Lower leg skin (tissue), 3 donors: ENCODE measurements around the gene CCDC82.

Experiments used
- CTCF ChIP-seq, 3 donors: fragments of 450-650 bp; IDR thresholded peaks; one replicate each; pipeline ENCODE4 v1.5.1; 2016; ENCODE audit warnings: antibody characterized with exemption in 3 of 3, mild to moderate bottlenecking in 3 of 3, moderate library complexity in 2 of 3
- POLR2A ChIP-seq, 2 donors: fragments of 450-650 bp; IDR thresholded peaks; one replicate each; pipeline ENCODE4 v1.6.1; 2016 to 2017; ENCODE audit warnings: antibody characterized with exemption in 2 of 2, mild to moderate bottlenecking in 1 of 2, moderate library complexity in 1 of 2

GRCh38 chr11:96356848-96357247 lies 32.9 kb downstream of the CCDC82 start:
- TF ChIP-seq CTCF (IDR thresholded peaks at IDR 0.05) (no peak), POLR2A (IDR thresholded peaks at IDR 0.05) (no peak)
